ENCODE measurements around the gene TNRC6A. TPM values are rescaled to one million over a fixed set of nuclear protein-coding genes. Genes with fewer than 3 reads are reported as not detected.

Gene TNRC6A
- total RNA-seq, 1 experiment from 2014 or later, result 41.7 TPM

DNA sequence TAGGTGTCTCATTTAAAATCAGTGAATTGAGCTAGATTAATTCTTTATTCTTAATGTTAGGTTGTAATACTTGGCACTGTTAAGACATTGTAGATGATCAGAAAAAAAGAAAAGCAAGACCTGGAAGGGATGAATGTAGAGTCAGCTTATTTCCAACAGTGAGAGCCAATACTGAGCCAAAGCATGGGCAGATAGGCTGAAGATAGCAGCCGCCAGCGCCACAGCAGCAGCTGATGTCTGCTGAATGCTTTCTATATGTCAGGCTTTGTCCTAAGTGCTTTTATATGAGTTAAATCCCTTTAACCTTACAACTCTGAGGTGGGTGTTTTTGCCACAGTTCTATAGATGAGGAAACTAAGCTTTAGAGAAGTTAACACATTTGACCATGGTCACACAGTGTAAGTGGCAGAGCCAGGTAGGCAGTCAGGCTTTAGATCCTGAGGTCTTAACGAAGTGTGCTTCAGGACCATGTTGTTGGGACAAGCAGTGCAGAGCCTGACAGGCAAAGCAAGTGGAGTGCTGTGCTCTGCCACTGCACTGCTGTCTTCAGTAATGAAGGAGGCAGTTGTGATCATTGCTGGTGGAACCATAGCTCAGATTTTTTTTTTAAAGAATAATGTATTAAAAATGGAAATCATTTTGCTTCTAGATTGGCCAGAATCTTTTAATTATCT lies 25.9 kb downstream of the TNRC6A start:
- Histone ChIP-seq H3K36me3 (replicated peaks; ENCODE audit: control insufficient read depth, insufficient read depth, low read length) (peaks cover 3% of the 10 kb centered on the region; the same call in 1 of the 2 replicates), H3K27me3 (ENCODE audit: control insufficient read depth, insufficient read depth, low read length) (no peaks in the 10 kb centered on the region), H3K4me3 (ENCODE audit: insufficient read depth, low read depth, low read length) (no peak overlapping the region)
- no peak for DNase-seq

DNA sequence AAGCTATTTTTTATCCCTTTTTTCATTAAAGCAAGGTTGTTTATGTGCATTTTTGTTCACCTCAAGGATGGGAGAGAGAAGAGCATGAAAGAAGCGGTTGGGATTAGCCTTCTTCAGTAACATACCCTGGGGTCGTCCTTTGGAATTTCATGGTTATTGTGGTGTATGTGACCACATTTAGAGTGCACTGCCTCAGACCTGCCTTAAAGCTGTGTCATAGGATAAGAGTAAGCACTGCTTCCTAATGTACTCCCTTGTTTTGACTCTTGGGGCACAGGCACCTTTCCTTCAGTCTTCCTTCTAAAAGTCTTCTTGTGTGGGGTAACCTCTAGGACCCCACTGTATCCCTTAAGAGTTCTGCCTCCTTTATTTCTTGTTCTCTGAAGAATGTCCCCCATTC lies 28.9 kb downstream of the TNRC6A start:
- no peak for DNase-seq
- H3K4me3 ChIP-seq (ENCODE audit: insufficient read depth, low read depth, low read length), result no peak overlapping the region
- H3K36me3 ChIP-seq (replicated peaks; ENCODE audit: control insufficient read depth, insufficient read depth, low read length), result peaks cover 4% of the 10 kb centered on the region
- no peaks in the 10 kb centered on the region for H3K27me3 ChIP-seq (ENCODE audit: control insufficient read depth, insufficient read depth, low read length)

DNA sequence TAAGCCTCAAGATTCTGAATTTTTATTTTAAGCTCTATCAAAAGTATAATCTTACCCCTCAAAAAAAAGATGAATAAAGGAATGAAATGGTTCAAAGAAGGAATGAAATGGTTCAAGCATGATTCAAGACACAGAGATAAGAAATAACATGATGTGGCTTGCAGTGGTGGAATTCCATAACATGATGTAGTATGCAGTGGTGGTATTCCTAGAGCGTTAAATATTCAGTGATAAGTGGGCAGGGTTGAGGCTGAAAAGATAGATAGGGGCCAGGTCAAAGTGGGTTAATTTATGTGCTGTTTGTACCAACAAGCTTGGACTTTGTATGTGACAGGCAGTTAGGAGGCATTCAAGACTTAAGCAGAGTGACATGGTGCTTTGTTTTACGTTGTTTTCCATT lies 29.6 kb downstream of the TNRC6A start:
- no peak for DNase-seq
- Histone ChIP-seq H3K36me3 (replicated peaks; ENCODE audit: control insufficient read depth, insufficient read depth, low read length) (peaks cover 7% of the 10 kb centered on the region), H3K4me3 (ENCODE audit: insufficient read depth, low read depth, low read length) (no peak overlapping the region), H3K27me3 (ENCODE audit: control insufficient read depth, insufficient read depth, low read length) (no peaks in the 10 kb centered on the region)

DNA sequence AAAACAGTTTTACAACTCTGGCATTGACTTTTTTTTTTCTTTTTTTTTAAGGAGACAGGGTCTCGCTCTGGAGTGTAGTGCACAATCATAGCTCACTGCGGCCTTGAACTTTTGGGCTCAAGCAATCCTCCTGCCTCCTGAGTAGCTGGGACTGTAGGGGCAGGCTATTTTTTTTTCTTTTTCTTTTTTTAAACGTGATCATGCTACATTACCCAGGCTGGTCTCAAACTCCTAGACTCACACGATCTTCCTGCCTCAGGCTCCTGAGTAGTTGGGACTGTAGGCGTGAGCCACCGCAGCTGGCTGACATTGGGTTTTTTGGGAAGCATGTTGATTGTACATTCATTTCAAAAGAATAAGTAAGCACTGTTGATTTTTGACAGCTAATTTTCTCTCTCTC lies 32.1 kb downstream of the TNRC6A start:
- DNase-seq, result no peak
- no peak overlapping the region for H3K4me3 ChIP-seq (ENCODE audit: insufficient read depth, low read depth, low read length)
- H3K36me3 ChIP-seq (replicated peaks; ENCODE audit: control insufficient read depth, insufficient read depth, low read length), result peaks cover 8% of the 10 kb centered on the region
- H3K27me3 ChIP-seq (ENCODE audit: control insufficient read depth, insufficient read depth, low read length), result no peaks in the 10 kb centered on the region

DNA sequence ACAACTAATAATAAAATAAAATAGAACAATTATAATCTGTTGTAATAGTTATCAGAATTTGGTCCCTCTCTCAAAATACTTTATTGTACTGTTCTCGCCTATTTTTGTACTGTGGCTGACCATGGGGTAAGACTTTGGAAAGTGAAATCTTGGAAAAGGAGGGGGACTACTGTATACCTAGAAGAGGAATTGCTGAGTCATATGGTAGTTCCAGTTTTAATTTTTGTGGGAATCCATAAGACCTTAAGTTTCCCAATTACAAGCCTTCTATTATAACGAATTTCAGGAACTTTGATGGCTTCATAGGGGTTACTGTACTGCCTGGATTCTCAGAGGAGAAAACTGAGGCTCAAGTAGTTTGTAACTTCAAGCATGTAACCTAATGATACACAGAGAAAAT lies 35.5 kb downstream of the TNRC6A start:
- no peak for DNase-seq
- Histone ChIP-seq H3K4me3 (ENCODE audit: insufficient read depth, low read depth, low read length) (no peak overlapping the region), H3K36me3 (replicated peaks; ENCODE audit: control insufficient read depth, insufficient read depth, low read length) (peaks cover 5% of the 10 kb centered on the region), H3K27me3 (ENCODE audit: control insufficient read depth, insufficient read depth, low read length) (no peaks in the 10 kb centered on the region)

DNA sequence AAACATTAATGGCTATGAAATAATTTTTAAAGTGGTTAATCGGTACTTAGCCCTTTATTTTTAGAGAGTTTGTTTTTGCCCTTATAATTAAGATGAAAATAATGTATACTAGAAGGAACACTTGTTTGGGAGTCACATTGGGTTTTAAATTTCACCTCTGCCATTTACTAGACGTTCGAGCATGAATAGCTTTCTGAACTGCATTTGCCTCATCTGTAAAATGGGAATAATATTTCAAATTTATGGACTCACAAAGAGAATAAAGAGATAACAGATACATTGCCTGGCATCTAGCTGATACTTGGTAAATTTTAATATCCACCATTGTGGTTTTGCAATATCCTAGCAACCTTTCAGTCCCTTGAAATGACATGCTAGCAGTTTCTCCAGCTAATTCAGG lies 36.6 kb downstream of the TNRC6A start:
- no peak for DNase-seq
- H3K4me3 ChIP-seq (ENCODE audit: insufficient read depth, low read depth, low read length), result no peak overlapping the region
- no peaks in the 10 kb centered on the region for H3K27me3 ChIP-seq (ENCODE audit: control insufficient read depth, insufficient read depth, low read length)
- H3K36me3 ChIP-seq (replicated peaks; ENCODE audit: control insufficient read depth, insufficient read depth, low read length), result peaks cover 5% of the 10 kb centered on the region

DNA sequence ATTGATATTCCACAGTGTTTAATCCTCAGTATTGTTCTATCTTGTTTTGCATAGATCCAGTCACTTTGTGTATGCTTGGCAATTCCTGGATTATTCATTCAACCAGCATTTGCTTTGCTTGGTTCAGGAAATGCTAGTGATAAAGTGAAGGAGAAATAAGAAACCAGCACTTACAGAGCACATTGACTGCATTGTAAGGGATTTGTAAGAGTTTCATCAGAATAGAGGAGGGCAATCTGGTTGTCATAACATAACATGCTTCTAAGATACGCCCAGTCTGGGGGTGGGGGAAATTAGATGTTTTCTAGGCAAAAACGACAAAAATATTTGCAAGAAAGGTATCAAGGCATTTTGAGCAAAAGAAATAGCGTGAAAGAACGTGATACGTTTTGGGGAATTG lies 40.4 kb downstream of the TNRC6A start:
- no peaks in the 10 kb centered on the region for H3K27me3 ChIP-seq (ENCODE audit: control insufficient read depth, insufficient read depth, low read length)
- H3K36me3 ChIP-seq (replicated peaks; ENCODE audit: control insufficient read depth, insufficient read depth, low read length), result peaks cover 2% of the 10 kb centered on the region
- no peak for DNase-seq
- H3K4me3 ChIP-seq (ENCODE audit: insufficient read depth, low read depth, low read length), result no peak overlapping the region

DNA sequence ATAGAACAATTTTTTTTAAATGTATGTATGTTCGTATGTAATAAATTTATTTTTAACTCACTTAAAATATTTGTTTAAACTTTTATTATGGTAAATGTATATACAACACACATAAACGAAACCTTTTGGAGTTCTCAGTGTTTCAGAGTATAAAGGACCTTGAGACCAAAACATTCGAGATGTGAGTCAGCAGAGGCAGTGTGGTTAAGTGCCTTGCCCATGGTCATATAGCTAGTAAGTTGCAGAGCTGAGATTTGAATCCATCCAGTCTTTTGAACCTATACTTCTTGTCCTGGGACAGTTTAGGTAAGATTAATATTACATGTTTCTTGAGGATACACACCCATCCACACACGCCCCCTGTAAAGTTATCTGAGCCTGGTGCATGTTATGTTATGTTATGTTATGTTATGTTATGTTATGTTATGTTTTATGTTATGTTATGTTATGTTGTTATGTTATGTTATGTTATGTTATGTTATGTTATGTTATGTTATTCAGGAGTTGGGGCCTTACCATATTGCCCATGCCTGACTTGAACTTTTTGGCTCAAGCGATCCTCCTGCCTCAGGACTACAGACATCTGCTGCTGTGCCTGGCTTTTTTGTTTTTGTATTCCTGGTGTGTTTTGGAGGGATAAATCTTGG lies 41.8 kb downstream of the TNRC6A start:
- no peak for DNase-seq
- Histone ChIP-seq H3K4me3 (ENCODE audit: insufficient read depth, low read depth, low read length) (no peak overlapping the region), H3K27me3 (ENCODE audit: control insufficient read depth, insufficient read depth, low read length) (no peaks in the 10 kb centered on the region), H3K36me3 (replicated peaks; ENCODE audit: control insufficient read depth, insufficient read depth, low read length) (peaks cover 7% of the 10 kb centered on the region)

DNA sequence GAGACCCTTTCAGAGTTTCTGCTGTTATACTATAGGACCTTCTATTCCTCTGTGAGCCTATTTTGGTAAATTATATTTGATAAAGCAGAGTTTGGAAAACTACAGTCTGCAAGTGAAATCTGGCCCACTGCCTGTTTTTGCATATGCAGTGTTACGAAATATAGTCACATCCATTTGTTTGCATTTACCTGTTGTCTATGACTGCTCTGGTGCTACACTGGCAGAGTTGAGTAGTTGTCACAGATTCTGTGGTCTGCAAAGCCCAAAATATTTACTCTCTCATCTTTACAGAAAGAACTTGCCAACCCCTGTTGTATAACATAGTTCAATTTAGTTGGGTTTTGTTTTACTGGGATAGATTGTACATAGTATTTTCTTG lies 42.3 kb downstream of the TNRC6A start:
- no peak overlapping the region for H3K4me3 ChIP-seq (ENCODE audit: insufficient read depth, low read depth, low read length)
- H3K36me3 ChIP-seq (replicated peaks; ENCODE audit: control insufficient read depth, insufficient read depth, low read length), result peaks cover 11% of the 10 kb centered on the region
- DNase-seq, result no peak
- no peaks in the 10 kb centered on the region for H3K27me3 ChIP-seq (ENCODE audit: control insufficient read depth, insufficient read depth, low read length)

DNA sequence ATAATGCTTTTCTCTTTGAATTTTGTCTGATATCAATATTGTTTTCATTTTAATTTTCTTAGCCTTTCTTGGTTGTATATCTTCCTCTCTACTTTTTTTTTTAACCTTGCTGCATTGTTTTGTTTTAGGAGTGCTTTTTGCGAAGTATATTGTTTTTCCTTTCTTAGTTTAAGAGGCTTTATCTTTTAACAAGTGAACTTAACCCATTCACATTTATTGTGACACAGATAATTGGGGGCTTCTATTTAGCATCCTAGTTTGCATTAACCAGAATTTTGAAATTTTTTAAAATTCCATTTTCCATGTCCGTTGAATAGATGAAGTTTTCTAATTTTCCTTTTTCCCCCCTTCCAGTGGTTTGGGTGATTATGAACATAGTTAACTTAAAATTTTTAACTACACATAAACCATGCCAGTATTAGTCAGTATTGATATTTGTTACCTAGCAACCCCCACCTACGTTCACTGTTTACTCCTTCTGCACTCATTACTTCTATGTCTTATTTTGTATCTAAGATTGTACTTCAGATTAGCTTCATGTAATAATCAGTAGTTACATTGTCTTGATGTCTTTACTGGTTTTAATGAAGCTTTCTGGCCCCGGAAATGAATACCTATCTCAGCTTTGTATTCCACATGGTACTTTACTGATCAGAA lies 44.4 kb downstream of the TNRC6A start:
- no peak for DNase-seq
- H3K27me3 ChIP-seq (ENCODE audit: control insufficient read depth, insufficient read depth, low read length), result no peaks in the 10 kb centered on the region
- no peak overlapping the region for H3K4me3 ChIP-seq (ENCODE audit: insufficient read depth, low read depth, low read length)
- peaks cover 27% of the 10 kb centered on the region for H3K36me3 ChIP-seq (replicated peaks; ENCODE audit: control insufficient read depth, insufficient read depth, low read length)

DNA sequence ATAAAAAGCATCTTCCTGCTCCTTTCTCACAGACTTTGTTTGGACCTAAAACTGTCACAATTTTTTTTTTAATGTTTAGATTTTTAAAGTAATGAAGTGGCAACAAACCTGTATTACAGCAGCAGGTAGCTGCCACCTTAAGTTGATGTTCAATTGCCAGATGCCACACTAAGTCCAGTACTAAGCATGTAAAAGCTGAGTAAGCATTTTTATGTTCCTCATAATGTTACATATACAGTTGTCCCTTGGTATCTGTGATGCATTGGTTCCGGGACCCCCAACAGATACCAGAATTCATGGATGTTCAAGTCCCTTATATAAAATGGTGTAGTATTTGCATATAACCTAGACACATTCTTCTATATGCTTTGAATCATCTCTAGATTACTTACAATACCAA lies 45.1 kb downstream of the TNRC6A start:
- no peaks in the 10 kb centered on the region for H3K27me3 ChIP-seq (ENCODE audit: control insufficient read depth, insufficient read depth, low read length)
- peaks cover 33% of the 10 kb centered on the region for H3K36me3 ChIP-seq (replicated peaks; ENCODE audit: control insufficient read depth, insufficient read depth, low read length)
- no peak overlapping the region for H3K4me3 ChIP-seq (ENCODE audit: insufficient read depth, low read depth, low read length)
- DNase-seq, result no peak

DNA sequence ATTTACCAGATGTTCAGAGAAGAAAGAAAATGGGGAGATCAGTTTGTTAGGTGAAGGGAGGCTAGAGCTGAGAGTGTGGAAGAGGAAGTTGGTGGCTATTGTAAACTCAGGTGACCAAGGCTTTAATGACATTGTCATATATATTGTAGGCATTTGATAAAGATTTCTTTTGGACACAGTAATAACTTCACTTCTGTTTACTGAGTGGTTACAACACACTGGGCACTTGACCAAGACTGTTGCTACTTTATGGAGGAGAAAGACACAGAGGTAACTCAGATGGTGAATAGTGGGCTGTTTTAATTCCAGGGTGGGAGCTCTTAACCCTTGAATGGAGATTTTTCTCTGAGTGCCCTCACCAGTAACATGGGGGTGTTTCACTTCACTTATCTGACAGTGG lies 46.0 kb downstream of the TNRC6A start:
- peaks cover 38% of the 10 kb centered on the region for H3K36me3 ChIP-seq (replicated peaks; ENCODE audit: control insufficient read depth, insufficient read depth, low read length)
- no peak for DNase-seq
- no peak overlapping the region for H3K4me3 ChIP-seq (ENCODE audit: insufficient read depth, low read depth, low read length)
- H3K27me3 ChIP-seq (ENCODE audit: control insufficient read depth, insufficient read depth, low read length), result no peaks in the 10 kb centered on the region

DNA sequence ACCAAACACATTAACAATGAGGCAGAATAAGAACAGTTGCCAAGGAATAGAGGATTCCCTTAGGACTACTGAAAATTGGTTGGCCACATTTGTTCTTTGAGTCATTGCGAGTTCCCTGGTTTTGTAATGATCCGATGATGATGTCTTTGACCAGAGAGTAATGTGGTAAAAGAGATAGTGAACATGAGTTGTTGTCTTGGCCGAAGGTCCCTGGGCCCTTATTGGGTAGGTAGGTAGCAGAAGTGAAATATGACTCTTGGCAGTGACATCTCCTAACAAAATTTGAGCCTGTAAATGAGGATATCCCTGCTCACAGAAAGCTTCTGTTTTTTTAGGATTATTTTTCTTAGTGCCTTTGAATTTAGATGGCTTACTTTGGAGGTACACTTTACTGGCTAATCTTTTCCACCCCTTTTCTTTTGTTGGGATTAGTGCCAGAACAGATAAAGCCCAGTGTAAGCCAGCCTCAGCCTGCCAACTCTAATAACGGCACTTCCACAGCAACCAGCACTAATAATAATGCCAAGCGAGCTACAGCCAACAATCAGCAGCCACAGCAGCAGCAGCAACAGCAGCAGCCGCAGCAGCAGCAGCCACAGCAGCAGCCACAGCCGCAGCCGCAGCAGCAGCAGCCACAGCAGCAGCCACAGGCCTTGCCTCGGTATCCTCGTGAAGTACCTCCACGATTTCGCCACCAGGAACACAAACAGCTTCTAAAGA lies 47.2 kb downstream of the TNRC6A start:
- Histone ChIP-seq H3K27me3 (ENCODE audit: control insufficient read depth, insufficient read depth, low read length) (no peaks in the 10 kb centered on the region), H3K36me3 (replicated peaks; ENCODE audit: control insufficient read depth, insufficient read depth, low read length) (peaks cover 48% of the 10 kb centered on the region), H3K4me3 (ENCODE audit: insufficient read depth, low read depth, low read length) (no peak overlapping the region)
- no peak for DNase-seq

DNA sequence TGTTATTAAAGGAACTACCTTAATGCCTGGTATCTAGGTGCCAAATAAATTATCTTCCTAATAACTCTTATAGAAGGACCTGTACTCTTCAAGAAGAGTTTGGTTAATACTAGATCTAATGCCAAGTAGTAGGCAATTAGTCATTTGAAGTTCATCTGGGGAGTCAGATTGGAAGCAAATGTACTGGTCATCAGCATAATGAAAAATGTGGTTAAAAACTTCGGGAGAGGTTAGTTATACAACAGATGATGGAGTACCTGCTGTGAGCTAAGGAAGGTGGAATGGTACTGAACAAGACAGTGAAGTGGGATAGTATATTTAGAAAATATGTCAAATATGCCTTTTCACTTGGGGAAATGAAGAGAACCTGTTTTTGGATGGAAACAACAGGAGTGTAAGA lies 49.2 kb downstream of the TNRC6A start:
- no peak for DNase-seq
- H3K4me3 ChIP-seq (ENCODE audit: insufficient read depth, low read depth, low read length), result no peak overlapping the region
- H3K36me3 ChIP-seq (replicated peaks; ENCODE audit: control insufficient read depth, insufficient read depth, low read length), result peaks cover 52% of the 10 kb centered on the region
- H3K27me3 ChIP-seq (ENCODE audit: control insufficient read depth, insufficient read depth, low read length), result no peaks in the 10 kb centered on the region

DNA sequence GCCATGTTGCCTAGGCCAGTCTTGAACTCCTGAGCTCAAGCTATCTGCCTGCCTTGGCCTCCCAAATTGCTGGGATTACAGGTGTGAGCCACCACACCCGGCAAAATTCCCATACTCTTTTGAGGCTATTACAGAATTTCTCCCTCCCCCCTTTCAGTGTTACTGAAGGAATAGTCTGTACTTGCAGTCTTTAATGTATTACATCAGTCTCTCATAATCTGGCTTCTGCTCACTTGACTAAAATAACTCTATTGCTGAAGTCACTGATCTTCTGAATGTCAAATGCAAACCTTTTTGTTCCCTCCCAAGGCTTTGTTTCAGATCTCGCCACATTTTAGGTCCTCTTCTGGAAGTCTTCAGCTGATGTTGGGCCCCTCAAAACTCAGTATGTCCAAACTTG lies 51.8 kb downstream of the TNRC6A start:
- no peak for DNase-seq
- H3K4me3 ChIP-seq (ENCODE audit: insufficient read depth, low read depth, low read length), result no peak overlapping the region
- H3K36me3 ChIP-seq (replicated peaks; ENCODE audit: control insufficient read depth, insufficient read depth, low read length), result peaks cover 47% of the 10 kb centered on the region
- no peaks in the 10 kb centered on the region for H3K27me3 ChIP-seq (ENCODE audit: control insufficient read depth, insufficient read depth, low read length)

Data from H7 (cell line).